Epithelial cell of proximal tubule (primary cell): ENCODE results near the gene POLR1A. TPM values are rescaled to one million over a fixed set of nuclear protein-coding genes. Genes with fewer than 3 reads are reported as not detected.

Experiments
- DNase-seq: peaks from one replicate; pipeline ENCODE4 v3.0.0-alpha.2; 2011; ENCODE audit warnings: low read depth
- H3K4me3 ChIP-seq: 2 replicates; pipeline ENCODE4 v1.5.1; 2011; ENCODE audit warnings: low read depth, mild to moderate bottlenecking, low read length
- total RNA-seq: library from RNA; depleted of rRNA; stranded (reverse); fragments of >200 nt; gene quantifications from 2 replicates; pipeline ENCODE4 v1.2.3, GENCODE V29; 2015
- TF ChIP-seq, protein P1 (sequence below): conservative IDR thresholded peaks from 2 replicates; pipeline ENCODE4 v1.5.1; 2012; ENCODE audit warnings: low read depth, mild to moderate bottlenecking, low read length

POLR1A gene
- total RNA-seq, 1 donor from 2014 or later = 23.1 TPM

DNA sequence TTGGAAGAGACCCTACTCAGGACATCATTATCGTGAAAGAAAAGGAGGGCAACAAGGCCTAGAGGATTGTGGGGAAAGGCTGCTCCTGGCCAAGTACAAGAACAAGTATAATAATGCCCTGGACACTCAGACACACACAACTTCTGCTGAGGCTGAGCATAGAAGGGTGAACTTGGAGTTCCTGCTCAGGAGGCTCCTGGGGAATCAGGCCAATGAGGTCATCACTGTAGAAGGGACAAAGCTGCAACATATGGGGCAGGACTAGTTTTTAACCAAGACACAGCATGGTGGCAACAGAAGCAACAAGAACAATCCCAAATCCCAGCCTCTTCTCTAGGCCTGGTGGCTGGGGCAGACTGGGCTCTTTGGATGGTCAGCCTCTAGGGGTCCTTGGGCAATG is 102.6 kb downstream of the POLR1A start:
- no peak overlapping the region for H3K4me3 ChIP-seq
- TF ChIP-seq, protein P1, sequence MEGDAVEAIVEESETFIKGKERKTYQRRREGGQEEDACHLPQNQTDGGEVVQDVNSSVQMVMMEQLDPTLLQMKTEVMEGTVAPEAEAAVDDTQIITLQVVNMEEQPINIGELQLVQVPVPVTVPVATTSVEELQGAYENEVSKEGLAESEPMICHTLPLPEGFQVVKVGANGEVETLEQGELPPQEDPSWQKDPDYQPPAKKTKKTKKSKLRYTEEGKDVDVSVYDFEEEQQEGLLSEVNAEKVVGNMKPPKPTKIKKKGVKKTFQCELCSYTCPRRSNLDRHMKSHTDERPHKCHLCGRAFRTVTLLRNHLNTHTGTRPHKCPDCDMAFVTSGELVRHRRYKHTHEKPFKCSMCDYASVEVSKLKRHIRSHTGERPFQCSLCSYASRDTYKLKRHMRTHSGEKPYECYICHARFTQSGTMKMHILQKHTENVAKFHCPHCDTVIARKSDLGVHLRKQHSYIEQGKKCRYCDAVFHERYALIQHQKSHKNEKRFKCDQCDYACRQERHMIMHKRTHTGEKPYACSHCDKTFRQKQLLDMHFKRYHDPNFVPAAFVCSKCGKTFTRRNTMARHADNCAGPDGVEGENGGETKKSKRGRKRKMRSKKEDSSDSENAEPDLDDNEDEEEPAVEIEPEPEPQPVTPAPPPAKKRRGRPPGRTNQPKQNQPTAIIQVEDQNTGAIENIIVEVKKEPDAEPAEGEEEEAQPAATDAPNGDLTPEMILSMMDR = no peak
- no peak for DNase-seq

- no peak overlapping the region for H3K4me3 ChIP-seq
- no peak for DNase-seq
- TF ChIP-seq, protein P1 = no peak
These were observed 103.3 kb downstream of the POLR1A start for GRCh38 chr2:86002375-86002774.

- TF ChIP-seq, protein P1 = no peak
- DNase-seq = no peak
- no peak overlapping the region for H3K4me3 ChIP-seq
These were observed 104.4 kb downstream of the POLR1A start for GRCh38 chr2:86001326-86001725.

GRCh38 chr2:86000938-86001312 is 104.8 kb downstream of the POLR1A start:
- no peak for DNase-seq
- H3K4me3 ChIP-seq = no peak overlapping the region
- TF ChIP-seq, protein P1 = no peak

DNA sequence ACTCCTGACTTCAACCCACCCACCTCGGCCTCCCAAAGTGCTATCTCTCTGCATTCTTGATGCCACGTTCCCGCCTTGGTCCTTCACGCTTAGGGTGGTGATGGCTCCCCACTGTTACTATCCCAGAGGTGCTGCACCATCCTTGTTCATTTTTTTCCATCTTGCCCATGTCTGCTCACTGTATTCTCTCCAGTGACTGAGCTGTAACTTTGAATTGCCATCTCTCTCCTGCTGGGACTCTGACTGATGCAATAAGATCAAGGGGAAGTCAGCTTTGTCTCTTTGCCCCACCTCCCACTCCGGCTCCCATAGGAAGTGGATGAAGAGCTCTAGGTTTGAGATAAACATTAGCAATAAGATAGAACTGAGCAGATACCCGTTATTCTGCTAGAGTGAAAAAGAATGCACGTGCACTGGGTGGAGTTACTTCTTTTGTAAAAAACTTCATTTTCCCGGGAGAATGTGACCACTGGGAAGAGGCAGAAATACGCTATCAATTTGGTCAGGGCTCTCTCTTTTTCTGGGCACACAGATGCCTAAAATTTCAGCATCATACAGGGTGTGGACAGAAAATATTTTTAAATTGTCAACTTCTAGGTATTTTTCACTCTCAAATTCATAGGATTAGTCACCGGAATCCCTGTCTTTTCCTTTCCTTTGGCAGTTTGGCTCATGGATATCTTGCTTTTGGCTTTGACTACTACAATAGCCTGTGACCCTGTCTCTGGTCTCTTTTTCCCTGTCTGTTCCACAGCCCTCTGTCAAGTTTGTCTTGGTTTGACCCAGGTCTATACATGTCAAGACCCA is 105.4 kb downstream of the POLR1A start:
- no peak for DNase-seq
- TF ChIP-seq, protein P1 = no peak

DNA sequence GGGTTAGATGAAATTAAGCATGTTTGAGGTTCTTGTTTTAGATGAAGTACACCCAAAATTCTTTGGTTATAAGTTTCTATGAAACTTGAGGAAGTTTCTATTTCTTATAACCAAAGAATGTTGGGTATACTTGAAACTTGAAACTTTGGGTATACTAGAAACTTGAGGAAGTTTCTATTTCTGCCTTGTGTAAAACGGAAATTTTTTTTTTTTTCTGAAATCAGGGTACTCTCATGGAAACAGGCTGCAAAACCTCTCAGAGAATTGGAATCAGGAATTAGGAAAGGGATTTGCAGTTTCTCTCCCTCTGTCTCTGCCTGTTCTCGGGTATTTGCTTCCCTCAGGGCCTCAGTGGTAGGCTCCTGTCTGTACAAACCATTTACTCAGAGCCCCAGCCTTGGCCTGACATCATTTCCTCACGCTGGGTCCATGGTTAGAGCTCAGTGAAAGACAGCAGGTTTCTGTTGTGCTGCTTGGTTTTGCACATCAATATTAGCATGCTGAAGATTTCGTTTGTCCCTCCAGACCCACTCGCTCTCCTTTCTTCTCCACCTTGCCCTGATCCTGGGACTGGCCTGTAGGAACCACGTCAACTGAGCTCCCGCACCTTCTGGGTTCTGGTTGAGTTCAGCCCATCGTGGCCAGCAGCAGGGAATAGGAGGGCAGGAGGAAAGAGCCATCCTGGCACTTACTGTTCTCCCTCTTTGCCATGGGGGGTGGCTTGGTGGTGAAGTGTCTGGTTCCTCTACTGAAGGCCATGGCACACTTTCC is 106.4 kb downstream of the POLR1A start:
- no peak overlapping the region for H3K4me3 ChIP-seq
- DNase-seq = no peak
- TF ChIP-seq, protein P1 = no peak

More for the DNA sequence above, 105.4 kb downstream of the POLR1A start:
- H3K4me3 ChIP-seq = no peak overlapping the region
